ENCODE data around the gene WHRN. TPM values are rescaled to one million over a fixed set of nuclear protein-coding genes. Genes with fewer than 3 reads are reported as not detected.

Gene WHRN
- total RNA-seq, 1 donor from 2014 or later = 12.2 TPM

GRCh38 chr9:114375386-114376175 is 129.7 kb downstream of the WHRN start:
- Mint-ChIP-seq H3K36me3 (peaks cover 15% of the 10 kb centered on the region), H3K4me1 (ENCODE audit: unreplicated experiment) (no peaks in the 10 kb centered on the region), H3K27ac (no peak overlapping the region), H3K9me3 (no peaks in the 10 kb centered on the region), H3K27me3 (no peaks in the 10 kb centered on the region), H3K4me3 (no peak overlapping the region)
- no peak for DNase-seq (ENCODE audit: extremely low spot score, unreplicated experiment)
- no peak for TF ChIP-seq CTCF (conservative IDR thresholded peaks at IDR 0.05)

GRCh38 chr9:114374936-114375335 is 130.3 kb downstream of the WHRN start:
- H3K4me3 Mint-ChIP-seq = no peak overlapping the region
- H3K36me3 Mint-ChIP-seq = peaks cover 13% of the 10 kb centered on the region
- H3K27ac Mint-ChIP-seq = no peak overlapping the region
- DNase-seq (ENCODE audit: extremely low spot score, unreplicated experiment) = no peak
- H3K9me3 Mint-ChIP-seq = no peaks in the 10 kb centered on the region
- no peak for TF ChIP-seq CTCF (conservative IDR thresholded peaks at IDR 0.05)
- no peaks in the 10 kb centered on the region for H3K4me1 Mint-ChIP-seq (ENCODE audit: unreplicated experiment)
- H3K27me3 Mint-ChIP-seq = no peaks in the 10 kb centered on the region

- no peak overlapping the region for H3K4me3 Mint-ChIP-seq
- H3K36me3 Mint-ChIP-seq = peaks cover 17% of the 10 kb centered on the region
- no peaks in the 10 kb centered on the region for H3K27me3 Mint-ChIP-seq
- H3K27ac Mint-ChIP-seq = no peak overlapping the region
- no peaks in the 10 kb centered on the region for H3K4me1 Mint-ChIP-seq (ENCODE audit: unreplicated experiment)
- TF ChIP-seq CTCF (conservative IDR thresholded peaks at IDR 0.05) = no peak
- DNase-seq (ENCODE audit: extremely low spot score, unreplicated experiment) = no peak
- no peaks in the 10 kb centered on the region for H3K9me3 Mint-ChIP-seq
Observed at GRCh38 chr9:114373960-114374730, 131.1 kb downstream of the WHRN start.

GRCh38 chr9:114372921-114373448 is 132.3 kb downstream of the WHRN start:
- Mint-ChIP-seq H3K36me3 (peaks cover 11% of the 10 kb centered on the region), H3K27me3 (no peaks in the 10 kb centered on the region), H3K4me1 (ENCODE audit: unreplicated experiment) (no peaks in the 10 kb centered on the region), H3K27ac (no peak overlapping the region), H3K4me3 (no peak overlapping the region), H3K9me3 (no peaks in the 10 kb centered on the region)
- no peak for DNase-seq (ENCODE audit: extremely low spot score, unreplicated experiment)
- TF ChIP-seq CTCF (conservative IDR thresholded peaks at IDR 0.05) = no peak

GRCh38 chr9:114371973-114372917 is 133.0 kb downstream of the WHRN start:
- DNase-seq (ENCODE audit: extremely low spot score, unreplicated experiment) = no peak
- Mint-ChIP-seq H3K9me3 (no peaks in the 10 kb centered on the region), H3K36me3 (peaks cover 5% of the 10 kb centered on the region), H3K4me1 (ENCODE audit: unreplicated experiment) (no peaks in the 10 kb centered on the region), H3K4me3 (no peak overlapping the region), H3K27me3 (no peaks in the 10 kb centered on the region), H3K27ac (no peak overlapping the region)
- no peak for TF ChIP-seq CTCF (conservative IDR thresholded peaks at IDR 0.05)
